Fibroblast of villous mesenchyme (primary cell): ENCODE data around the gene COQ8B. TPM values are rescaled to one million over a fixed set of nuclear protein-coding genes. Genes with fewer than 3 reads are reported as not detected.
"Not testable (repeated sequence)": the region's sequence is repeated elsewhere in the genome, so short reads cannot be mapped to it uniquely, and the experiment has no call there.

Experiments
- DNase-seq: peaks from one replicate; pipeline ENCODE4 v3.0.0-alpha.2; 2010; ENCODE audit warnings: low read depth
- H3K4me3 ChIP-seq: 2 replicates; pipeline ENCODE4 v1.5.1; 2011; ENCODE audit warnings: low read depth, mild to moderate bottlenecking, low read length
- CTCF ChIP-seq: IDR thresholded peaks from 2 replicates; pipeline ENCODE4 v1.5.1; 2012; ENCODE audit warnings: low read depth, mild to moderate bottlenecking, low read length; ENCODE audit not compliant: insufficient read depth
- total RNA-seq: library from RNA; depleted of rRNA; stranded (reverse); fragments of >200 nt; gene quantifications from 2 replicates; pipeline ENCODE4 v1.2.3, GENCODE V29; 2012

COQ8B gene
- total RNA-seq, 1 donor, result 32.0 TPM

GRCh38 chr19:40663695-40664692 is 52.7 kb downstream of the COQ8B start:
- TF ChIP-seq CTCF, result no peak

DNA sequence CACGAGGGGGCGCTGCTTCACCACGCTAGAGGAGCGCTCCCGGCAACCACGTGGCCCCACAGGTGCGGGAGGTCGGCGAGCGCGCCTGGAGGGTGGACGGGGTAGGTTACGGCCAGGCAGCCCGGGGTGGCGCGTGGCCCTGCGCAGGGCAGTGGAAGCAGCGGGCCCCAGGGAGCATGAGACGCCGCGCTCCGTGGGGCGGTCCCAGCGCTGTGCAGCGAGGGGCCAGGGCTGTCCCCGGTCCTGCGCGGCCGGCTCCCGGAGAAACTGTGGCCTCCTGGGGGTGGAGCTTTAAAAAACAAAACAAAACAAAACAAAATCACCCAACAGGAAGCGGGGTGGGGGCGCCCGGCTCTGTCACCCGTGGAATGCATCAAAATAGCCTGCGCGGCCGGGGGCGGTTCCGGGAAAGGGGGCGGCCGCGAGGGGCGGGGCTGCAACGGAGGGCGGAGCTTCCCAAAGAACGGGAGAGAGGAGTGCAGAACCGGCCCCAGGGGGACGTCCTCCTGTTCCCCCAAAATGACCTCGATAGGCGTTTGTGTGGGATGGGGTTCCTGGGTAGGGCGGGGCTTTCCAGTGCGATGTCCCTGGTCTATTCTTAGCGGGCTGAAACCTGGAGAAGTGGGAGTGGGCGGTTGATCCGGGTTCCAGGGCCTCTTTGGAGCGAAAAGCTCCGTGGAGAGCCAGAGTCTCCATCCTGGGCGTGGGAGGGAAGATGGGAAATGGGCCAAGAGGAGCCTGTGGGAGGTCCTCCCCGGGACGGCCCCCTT is 53.6 kb downstream of the COQ8B start:
- peak; percentile 88 for TF ChIP-seq CTCF
- peak overlapping the region; percentile 67 for H3K4me3 ChIP-seq
- peak; percentile 91 for DNase-seq

More at GRCh38 chr19:40663695-40664692, 52.7 kb downstream of the COQ8B start:
- DNase-seq, result peak; percentile 53
- H3K4me3 ChIP-seq, result peak overlapping the region; percentile 67

DNA sequence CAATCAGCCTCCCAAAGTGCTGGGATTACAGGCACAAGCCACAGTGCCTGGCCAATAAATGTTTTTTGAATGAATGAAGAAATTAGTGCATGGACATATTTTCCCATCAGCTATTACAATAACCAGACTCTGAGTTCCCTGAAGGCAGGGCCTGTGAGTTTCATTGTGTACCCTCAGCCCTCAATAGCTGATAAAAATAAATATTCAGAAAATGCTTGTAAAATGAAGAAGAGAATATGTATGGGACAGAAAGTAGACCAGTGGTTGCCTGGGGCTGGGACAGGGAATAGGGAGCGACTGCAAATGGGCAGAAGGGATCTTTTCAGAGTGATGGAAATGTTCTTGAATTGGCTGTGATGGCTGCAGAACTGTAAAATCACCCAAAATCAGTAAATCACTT is 55.1 kb downstream of the COQ8B start:
- H3K4me3 ChIP-seq, result no peak overlapping the region
- no peak for TF ChIP-seq CTCF
- DNase-seq, result no peak

GRCh38 chr19:40659566-40659965 is 57.1 kb downstream of the COQ8B start:
- H3K4me3 ChIP-seq, result no peak overlapping the region
- DNase-seq, result no peak
- no peak for TF ChIP-seq CTCF

DNA sequence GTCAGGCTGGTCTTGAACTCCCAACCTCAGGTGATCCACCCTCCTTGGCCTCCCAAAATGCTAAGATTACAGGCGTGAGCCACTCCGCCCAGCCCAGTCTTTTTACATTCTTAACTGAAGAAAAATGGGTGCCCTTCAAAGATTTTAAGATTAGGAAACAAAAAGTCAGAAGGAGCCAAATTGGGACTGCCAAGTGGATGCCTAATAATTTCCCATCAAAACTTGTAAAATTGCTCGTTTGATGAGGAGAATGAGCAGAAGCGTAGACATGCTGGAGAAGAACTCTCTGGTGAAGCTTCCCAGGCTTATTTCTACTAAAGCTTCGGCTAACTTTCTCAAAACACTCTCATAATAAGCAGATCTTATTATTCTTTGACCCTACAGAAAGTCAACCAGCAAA is 57.6 kb downstream of the COQ8B start:
- H3K4me3 ChIP-seq, result no peak overlapping the region
- no peak for DNase-seq
- no peak for TF ChIP-seq CTCF

- no peak overlapping the region for H3K4me3 ChIP-seq
- TF ChIP-seq CTCF, result no peak
- DNase-seq, result no peak
Observed at GRCh38 chr19:40658031-40658430, 58.7 kb downstream of the COQ8B start.

GRCh38 chr19:40655684-40656083 is 61.0 kb downstream of the COQ8B start:
- not testable (repeated sequence) for H3K4me3 ChIP-seq, DNase-seq

GRCh38 chr19:40652303-40652702 is 64.4 kb downstream of the COQ8B start:
- not testable (repeated sequence) for DNase-seq, H3K4me3 ChIP-seq
